T-helper 17 cell (primary cell): ENCODE results near the gene NCBP2L. TPM values are rescaled to one million over a fixed set of nuclear protein-coding genes. Genes with fewer than 3 reads are reported as not detected.
A peak's percentile ranks its signal among the peaks of the same experiment; 100 is the strongest.

ENCODE experiments used
- ATAC-seq: fragments of 150-1000 bp; cut with Tn5 transposase; 2 replicates; pipeline ENCODE4 v1.10.0; 2021; ENCODE audit warnings: mild to moderate bottlenecking, moderate library complexity
- DNase-seq, 3 donors: peaks; one replicate each; pipeline versions ENCODE4 v3.0.0 to v3.0.0-alpha.2; 2020 to 2021
- H3K9me3 ChIP-seq: one replicate; pipeline ENCODE4 v1.7.0; 2013; ENCODE audit warnings: low read length, mild to moderate bottlenecking; ENCODE audit not compliant: control insufficient read depth, poor library complexity, severe bottlenecking
- H3K27ac Mint-ChIP-seq: one replicate; pipeline ENCODE4 v1.8.0; 2022; ENCODE audit warnings: mild to moderate bottlenecking, moderate library complexity, mixed read lengths
- H3K27me3 Mint-ChIP-seq: one replicate; pipeline ENCODE4 v1.8.0; 2022; ENCODE audit warnings: mixed read lengths
- H3K36me3 Mint-ChIP-seq: one replicate; pipeline ENCODE4 v1.8.0; 2022; ENCODE audit warnings: low read depth, mixed read lengths
- H3K4me1 Mint-ChIP-seq: one replicate; pipeline ENCODE4 v1.8.0; 2022; ENCODE audit warnings: mild to moderate bottlenecking, mixed read lengths
- H3K4me3 Mint-ChIP-seq: one replicate; pipeline ENCODE4 v1.8.0; 2022; ENCODE audit warnings: mild to moderate bottlenecking, moderate library complexity, mixed read lengths
- total RNA-seq, 4 donors: library from RNA in 2 of 4; stranded (reverse) in 2 of 4; gene quantifications; one replicate each; pipeline ENCODE4 v1.2.3 and lab custom pipeline; 2022 to 2026

The NCBP2L gene
- total RNA-seq, 2 donors from 2014 or later, result 0.21 TPM; not detected in 1

DNA sequence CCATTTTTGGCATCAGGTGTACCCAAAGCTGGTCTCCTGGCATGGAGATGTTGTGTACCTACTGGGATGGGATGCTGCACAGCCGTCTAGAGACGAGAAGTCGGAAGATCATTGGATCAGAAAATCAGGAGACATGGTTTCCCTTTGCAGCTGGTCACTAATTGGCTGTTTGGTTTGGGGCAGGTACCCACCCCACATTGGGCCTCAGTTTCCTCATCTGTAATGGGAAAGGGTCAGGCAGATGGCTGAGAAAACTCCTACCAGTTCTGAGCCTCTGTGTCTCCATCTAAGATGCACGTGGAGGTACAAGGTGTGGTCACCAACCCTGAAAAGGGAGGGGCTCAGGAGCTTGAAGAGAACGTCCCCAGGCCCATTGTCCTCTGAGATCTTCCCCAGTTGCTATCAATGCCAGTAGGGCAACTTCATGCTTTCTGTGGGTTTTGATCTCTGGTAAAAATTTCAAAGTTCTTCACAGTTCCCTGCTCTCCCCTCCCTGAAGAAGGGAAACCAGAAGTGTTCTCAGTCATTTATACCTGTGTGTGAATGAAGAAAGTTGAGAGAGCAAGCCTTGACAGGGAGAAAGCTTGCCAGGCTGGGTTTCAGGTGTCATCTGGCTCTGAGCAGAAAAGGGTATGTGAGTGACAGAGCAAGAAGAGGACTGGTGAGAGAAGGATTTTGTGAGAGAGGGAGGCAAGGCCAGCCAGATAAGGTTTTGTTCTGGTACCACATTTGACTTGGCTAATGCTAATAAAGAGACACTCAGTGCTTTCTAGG lies 17.0 kb upstream of the NCBP2L start:
- DNase-seq (no peak), ATAC-seq (no peak)
- no peaks in the 10 kb centered on the region for H3K36me3 Mint-ChIP-seq
- no peak overlapping the region for H3K27ac Mint-ChIP-seq
- H3K27me3 Mint-ChIP-seq, result no peaks in the 10 kb centered on the region
- H3K4me3 Mint-ChIP-seq, result no peak overlapping the region
- H3K4me1 Mint-ChIP-seq, result peaks cover 5% of the 10 kb centered on the region
- no peaks in the 10 kb centered on the region for H3K9me3 ChIP-seq

DNA sequence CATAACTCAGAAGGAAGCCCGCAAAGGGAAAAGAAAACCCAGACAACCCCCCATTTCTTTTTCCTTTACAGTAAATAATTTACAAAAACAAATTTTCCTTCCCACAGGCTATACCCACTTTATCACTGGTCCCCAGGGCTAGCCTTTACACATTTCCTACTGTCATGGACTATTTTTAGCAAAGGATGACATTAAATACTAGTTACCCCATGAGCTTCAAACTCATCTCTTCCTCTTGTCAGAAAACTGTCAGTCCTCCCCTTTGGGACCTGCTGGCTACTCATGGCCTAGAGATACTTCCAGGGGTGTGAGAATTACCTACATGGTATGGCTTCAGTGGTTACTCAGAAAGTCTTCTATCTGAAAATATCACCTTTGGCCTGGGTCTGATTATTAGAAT lies 13.9 kb upstream of the NCBP2L start:
- no peak for DNase-seq
- H3K4me3 Mint-ChIP-seq, result no peak overlapping the region
- H3K36me3 Mint-ChIP-seq, result no peaks in the 10 kb centered on the region
- no peak overlapping the region for H3K27ac Mint-ChIP-seq
- no peaks in the 10 kb centered on the region for H3K27me3 Mint-ChIP-seq
- no peaks in the 10 kb centered on the region for H3K9me3 ChIP-seq
- peaks cover 2% of the 10 kb centered on the region for H3K4me1 Mint-ChIP-seq
- ATAC-seq, result no peak

DNA sequence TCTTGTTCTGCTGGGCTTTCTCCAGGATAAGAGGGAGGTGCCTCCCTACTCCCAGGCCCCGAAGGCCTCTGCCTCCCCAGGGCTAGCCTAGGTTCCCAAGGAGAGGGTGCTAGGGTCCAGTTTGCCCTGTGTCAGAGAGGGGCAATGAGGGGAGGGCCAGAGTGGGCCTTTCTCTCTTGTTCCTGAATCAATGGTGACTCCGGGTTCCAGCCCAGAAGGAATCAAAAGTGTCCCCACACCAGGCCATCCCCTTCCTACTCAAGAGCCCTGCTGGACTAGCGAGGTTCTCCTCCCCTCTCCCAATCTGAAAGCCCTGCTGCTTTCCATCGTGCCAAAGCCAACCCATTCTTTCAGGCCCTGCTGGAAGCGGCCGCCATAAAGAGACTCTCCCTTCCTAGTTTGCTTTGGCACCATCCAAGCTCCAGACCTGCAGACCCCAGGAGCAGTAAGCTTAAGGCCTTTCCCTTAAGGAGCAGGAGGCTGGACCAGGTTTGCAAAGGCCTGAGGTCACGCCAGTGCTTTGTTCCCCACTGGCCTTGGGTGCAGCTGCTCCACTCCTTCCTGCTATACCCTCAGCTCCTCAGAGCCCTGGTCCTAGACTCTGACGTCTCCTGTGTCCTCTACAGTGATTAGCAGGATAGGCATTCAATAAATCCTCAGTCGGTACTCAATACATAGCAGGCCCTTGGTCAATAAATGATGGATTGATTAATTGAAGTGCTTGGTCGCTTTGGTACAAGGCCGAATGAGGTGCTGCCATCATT lies 12.5 kb upstream of the NCBP2L start:
- ATAC-seq (no peak), DNase-seq (no peak)
- Mint-ChIP-seq H3K36me3 (no peaks in the 10 kb centered on the region), H3K4me1 (peaks cover 2% of the 10 kb centered on the region), H3K4me3 (no peak overlapping the region), H3K27me3 (no peaks in the 10 kb centered on the region), H3K27ac (no peak overlapping the region)
- H3K9me3 ChIP-seq, result no peaks in the 10 kb centered on the region

DNA sequence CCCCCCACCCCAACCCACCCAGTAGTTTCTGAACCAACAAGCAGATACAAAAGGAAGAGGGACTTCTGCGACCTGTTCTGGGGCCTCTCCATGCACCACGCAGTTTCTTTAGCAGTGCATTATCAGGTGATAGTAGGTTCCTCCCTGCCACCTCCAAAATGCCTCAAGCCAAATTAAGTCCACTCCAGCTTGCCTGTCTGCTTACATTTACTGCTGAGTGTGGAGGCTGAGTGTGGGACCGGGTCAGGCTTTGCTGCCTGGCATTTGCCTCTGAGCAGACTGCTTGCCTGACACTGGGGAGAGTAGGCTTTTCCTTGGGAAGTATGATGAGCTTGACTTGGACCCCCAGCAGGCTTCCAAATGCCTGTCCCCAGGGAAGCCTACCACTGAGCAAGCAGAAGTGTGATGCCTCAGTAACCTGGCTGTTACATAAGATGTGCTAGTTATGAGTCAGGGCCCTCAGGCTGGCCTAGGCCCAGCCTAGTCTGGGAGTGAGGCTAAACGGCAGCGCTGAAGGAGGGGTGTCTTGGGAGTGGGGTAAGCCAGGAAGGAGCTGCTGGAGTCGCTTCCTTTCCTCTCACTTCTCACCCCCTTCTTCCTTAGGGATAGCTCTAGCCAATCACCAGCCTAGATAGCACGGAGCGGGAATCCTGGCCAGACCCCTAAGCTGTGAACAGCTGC lies 10.9 kb upstream of the NCBP2L start:
- H3K27me3 Mint-ChIP-seq, result no peaks in the 10 kb centered on the region
- DNase-seq, result no peak
- H3K4me3 Mint-ChIP-seq, result no peak overlapping the region
- ATAC-seq, result no peak
- no peaks in the 10 kb centered on the region for H3K36me3 Mint-ChIP-seq
- H3K27ac Mint-ChIP-seq, result no peak overlapping the region
- peaks cover 2% of the 10 kb centered on the region for H3K4me1 Mint-ChIP-seq
- no peaks in the 10 kb centered on the region for H3K9me3 ChIP-seq

DNA sequence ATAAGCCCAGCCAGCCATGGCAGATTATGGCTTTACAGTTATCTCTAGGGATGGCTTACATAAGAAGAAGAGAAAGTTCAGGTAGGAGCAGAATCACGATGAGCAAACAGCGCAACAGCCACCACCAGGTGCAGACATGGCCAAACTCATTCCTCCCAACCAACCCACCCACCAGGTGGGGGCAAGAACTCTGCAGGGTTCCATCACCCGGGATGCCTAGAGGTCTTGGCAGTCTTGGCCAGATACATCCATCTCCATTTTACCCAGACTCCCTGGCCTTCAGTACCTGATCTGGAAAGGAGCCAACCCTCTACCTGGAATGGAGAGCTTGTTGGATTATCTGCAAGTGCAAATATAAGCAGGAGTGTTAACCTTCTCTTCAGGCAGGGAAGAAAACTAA lies 9.5 kb upstream of the NCBP2L start:
- H3K36me3 Mint-ChIP-seq, result no peaks in the 10 kb centered on the region
- DNase-seq (no peak), ATAC-seq (no peak)
- H3K27ac Mint-ChIP-seq, result no peak overlapping the region
- no peak overlapping the region for H3K4me3 Mint-ChIP-seq
- H3K9me3 ChIP-seq, result no peaks in the 10 kb centered on the region
- no peaks in the 10 kb centered on the region for H3K27me3 Mint-ChIP-seq
- no peaks in the 10 kb centered on the region for H3K4me1 Mint-ChIP-seq

GRCh38 chrX:107769581-107770317 lies 7.8 kb upstream of the NCBP2L start:
- no peaks in the 10 kb centered on the region for H3K27me3 Mint-ChIP-seq
- no peak for DNase-seq
- H3K4me1 Mint-ChIP-seq, result no peaks in the 10 kb centered on the region
- no peak for ATAC-seq
- no peaks in the 10 kb centered on the region for H3K9me3 ChIP-seq
- no peak overlapping the region for H3K27ac Mint-ChIP-seq
- H3K4me3 Mint-ChIP-seq, result no peak overlapping the region
- no peaks in the 10 kb centered on the region for H3K36me3 Mint-ChIP-seq

GRCh38 chrX:107773206-107773605 lies 4.3 kb upstream of the NCBP2L start:
- Mint-ChIP-seq H3K4me3 (no peak overlapping the region), H3K27me3 (no peaks in the 10 kb centered on the region), H3K4me1 (peaks cover 12% of the 10 kb centered on the region), H3K36me3 (no peaks in the 10 kb centered on the region), H3K27ac (no peak overlapping the region)
- ATAC-seq, result no peak
- H3K9me3 ChIP-seq, result no peaks in the 10 kb centered on the region
- no peak for DNase-seq

DNA sequence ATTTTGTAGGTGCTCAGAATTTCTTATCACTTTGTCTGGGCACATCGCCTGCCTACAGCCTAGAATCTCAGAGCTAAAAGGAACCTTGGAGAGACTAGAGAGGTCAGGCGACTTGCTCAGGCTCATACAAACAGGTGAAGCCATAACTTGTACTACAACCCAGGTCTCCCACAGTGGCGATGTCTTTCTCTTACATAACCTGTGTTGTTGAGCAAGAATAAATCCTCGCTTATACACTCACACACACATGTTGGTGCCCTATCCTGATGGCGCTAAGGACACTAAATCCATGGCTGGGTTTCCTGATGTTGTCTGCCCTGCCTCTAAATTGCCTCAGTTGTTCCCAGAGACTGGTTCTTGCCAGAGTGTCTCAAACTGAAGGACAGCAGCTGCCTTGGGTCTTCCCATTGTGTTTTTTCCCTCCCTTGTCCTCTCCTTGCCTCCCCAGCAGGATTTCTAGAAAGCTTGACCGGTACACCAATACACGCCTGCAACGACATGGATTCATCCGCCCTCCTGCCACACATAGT lies 3.6 kb upstream of the NCBP2L start:
- H3K27me3 Mint-ChIP-seq, result no peaks in the 10 kb centered on the region
- H3K4me3 Mint-ChIP-seq, result no peak overlapping the region
- peaks cover 12% of the 10 kb centered on the region for H3K4me1 Mint-ChIP-seq
- no peak overlapping the region for H3K27ac Mint-ChIP-seq
- no peaks in the 10 kb centered on the region for H3K9me3 ChIP-seq
- ATAC-seq (no peak), DNase-seq (no peak)
- no peaks in the 10 kb centered on the region for H3K36me3 Mint-ChIP-seq

GRCh38 chrX:107775000-107775733 lies 2.4 kb upstream of the NCBP2L start:
- DNase-seq (no peak), ATAC-seq (no peak)
- H3K4me3 Mint-ChIP-seq, result peak overlapping the region; percentile 96
- H3K27ac Mint-ChIP-seq, result no peak overlapping the region
- H3K27me3 Mint-ChIP-seq, result no peaks in the 10 kb centered on the region
- H3K36me3 Mint-ChIP-seq, result no peaks in the 10 kb centered on the region
- no peaks in the 10 kb centered on the region for H3K9me3 ChIP-seq
- H3K4me1 Mint-ChIP-seq, result peaks cover 12% of the 10 kb centered on the region

DNA sequence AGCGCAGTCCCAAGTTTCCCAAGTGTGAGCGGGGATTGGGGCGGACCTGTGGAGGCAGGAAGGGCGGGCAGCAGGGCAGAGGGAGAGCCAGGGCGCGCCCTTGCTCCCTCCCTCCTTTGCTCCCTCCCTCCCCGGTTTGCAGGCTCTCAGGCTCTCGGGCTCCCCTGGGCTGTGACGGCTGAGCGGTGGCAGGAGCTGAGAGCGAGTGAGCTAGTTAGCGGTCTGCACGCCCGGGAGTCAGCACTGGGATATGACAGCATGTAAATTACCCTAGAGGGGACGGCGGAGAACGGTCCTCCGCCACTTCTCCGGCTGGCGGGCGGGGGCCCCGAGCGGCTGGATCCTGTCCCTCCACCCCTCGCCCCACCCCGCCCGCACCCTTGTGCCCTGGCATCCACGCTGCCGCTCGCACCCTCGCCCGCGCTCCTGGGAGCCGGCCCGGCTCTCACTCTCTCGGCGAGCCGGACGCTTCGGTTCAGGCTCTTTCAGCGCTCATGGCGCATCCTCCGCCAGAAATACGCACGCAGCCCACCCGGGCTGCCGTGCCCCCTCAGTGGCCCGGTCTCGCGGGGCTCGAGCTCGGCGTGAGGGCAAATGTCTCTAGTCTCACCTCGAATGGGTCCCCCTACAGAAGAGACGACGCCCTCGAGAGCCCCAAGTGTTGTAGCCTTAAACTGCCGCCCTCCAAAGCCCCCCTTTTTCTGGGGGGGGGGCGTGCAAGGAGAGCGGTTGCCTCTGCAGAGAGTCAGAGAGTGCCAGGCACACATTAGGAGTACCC lies 1.6 kb upstream of the NCBP2L start, which contains the start of gene TSC22D3:
Gene TSC22D3, minus strand, starts transcription at position 54 of the 778 bp plus-strand sequence. CDS start 368 bp downstream, outside the sequence.
- Mint-ChIP-seq H3K4me1 (peaks cover 12% of the 10 kb centered on the region), H3K36me3 (no peaks in the 10 kb centered on the region), H3K27me3 (no peaks in the 10 kb centered on the region), H3K27ac (peak within 1 kb of the TSS; percentile 92), H3K4me3 (peak within 1 kb of the TSS; percentile 96)
- no peaks in the 10 kb centered on the region for H3K9me3 ChIP-seq
- peak; percentile 81 for ATAC-seq
- peak; percentile 27 to 44 (median 27) for DNase-seq

GRCh38 chrX:107776649-107777535 lies 641 bp upstream of the NCBP2L start:
- Mint-ChIP-seq H3K36me3 (no peaks in the 10 kb centered on the region), H3K27ac (peak overlapping the region; percentile 92), H3K27me3 (no peaks in the 10 kb centered on the region), H3K4me1 (peaks cover 12% of the 10 kb centered on the region), H3K4me3 (peak overlapping the region; percentile 96)
- H3K9me3 ChIP-seq, result no peaks in the 10 kb centered on the region
- DNase-seq (peak; percentile 27 to 52 (median 46)), ATAC-seq (peak; percentile 83)
